HG02623 (cell line): Measurements from ENCODE around the gene CS.
"Not testable (repeated sequence)": the region's sequence is repeated elsewhere in the genome, so short reads cannot be mapped to it uniquely, and the experiment has no call there.

Source experiments
- ATAC-seq: cut with Tn5 transposase; IDR thresholded peaks from one replicate; pipeline ENCODE4 v1.9.1; 2021; ENCODE audit warnings: moderate library complexity; ENCODE audit not compliant: unreplicated experiment

The CS gene

GRCh38 chr12:56321610-56322009 lies 21.5 kb upstream of the CS start:
- ATAC-seq = not testable (repeated sequence)

GRCh38 chr12:56321027-56321426 lies 20.9 kb upstream of the CS start:
- ATAC-seq = no peak

DNA sequence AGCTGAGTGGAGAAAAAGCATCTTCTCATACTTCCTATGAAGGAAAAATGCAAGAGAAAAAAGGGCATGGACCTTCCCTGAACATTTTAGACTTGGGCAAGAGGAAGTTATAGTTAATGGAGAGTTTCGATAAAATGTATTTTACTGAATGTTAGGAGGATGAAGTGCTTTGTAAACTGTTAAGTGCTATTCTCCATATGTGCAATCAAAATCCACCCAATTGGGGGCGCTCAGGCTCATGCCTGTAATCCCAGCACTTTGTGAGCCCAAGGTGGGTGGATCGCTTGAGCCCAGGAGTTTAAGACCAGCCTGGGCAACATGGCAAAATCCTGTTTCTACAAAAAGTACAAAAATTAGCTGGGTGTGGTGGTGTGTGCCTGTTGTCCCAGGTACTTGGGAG lies 17.5 kb upstream of the CS start:
- ATAC-seq = no peak

DNA sequence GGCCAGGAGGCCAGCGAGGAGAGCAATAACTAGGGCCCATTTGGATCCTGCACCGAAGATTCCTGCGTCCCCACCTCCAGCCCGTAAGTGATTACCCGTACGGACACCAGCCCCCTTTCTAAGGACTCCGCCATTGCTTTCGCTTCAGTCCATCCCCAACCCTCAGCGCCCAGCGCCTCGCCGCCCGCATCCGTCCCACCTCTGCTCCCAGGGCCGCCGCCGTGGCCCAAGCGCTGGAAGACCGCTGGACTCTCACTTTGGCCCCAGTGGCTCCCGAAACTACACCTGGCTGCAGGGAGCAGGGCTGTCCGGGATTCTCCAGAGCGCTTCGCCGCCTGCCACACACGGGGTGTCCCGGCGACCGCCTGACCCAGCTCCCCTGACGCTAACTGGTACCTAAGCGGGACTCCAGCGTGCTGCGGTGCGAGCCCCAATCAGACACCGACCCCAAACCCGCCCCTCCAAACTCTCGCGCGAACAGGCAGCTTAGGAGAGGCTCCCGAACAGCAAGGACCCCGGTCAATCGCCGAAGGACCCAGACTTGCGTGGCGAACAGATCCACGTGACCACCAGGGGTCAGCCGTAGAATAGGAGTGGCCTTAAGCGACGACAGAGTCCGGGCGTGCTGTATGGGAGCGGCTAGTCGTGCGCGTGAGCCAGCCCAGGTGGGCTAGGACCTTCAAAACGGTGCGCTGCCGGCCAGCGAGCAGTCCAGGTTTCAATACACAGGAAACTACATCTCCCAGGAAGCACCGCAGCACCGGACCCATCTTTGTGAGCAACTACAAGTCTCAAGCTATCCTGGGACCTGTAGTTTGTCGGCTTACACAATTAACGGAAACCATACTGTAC lies 15.7 kb upstream of the CS start, which contains the start of gene CNPY2:
CNPY2 (minus strand) TSS at position 367 of the 852 bp plus-strand sequence. CDS start 771 bp downstream, outside the sequence.
- ATAC-seq = peak; percentile 87

- ATAC-seq = no peak
Observed at GRCh38 chr12:56315249-56315621, 15.1 kb upstream of the CS start.

- ATAC-seq = no peak
Observed at GRCh38 chr12:56311003-56311402, 10.9 kb upstream of the CS start.

DNA sequence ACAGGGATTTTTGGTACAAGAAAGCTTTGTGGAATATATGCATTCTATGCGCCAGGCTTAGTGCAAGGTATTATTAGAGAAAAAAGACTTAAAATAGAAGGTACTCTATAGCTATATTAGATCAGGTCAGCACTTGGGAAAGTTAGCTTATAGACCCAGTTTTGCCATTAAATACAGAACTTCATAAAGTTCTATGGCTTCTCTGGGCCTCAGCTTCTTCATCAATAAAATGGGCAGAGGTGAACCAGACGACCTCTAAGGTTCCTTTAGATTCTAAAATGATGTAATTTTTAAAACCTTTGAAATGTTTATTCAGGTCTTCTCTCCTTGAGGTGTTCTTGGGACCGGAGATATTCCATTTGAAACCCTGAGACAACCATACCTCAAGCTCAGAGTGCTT lies 8.6 kb upstream of the CS start:
- no peak for ATAC-seq

DNA sequence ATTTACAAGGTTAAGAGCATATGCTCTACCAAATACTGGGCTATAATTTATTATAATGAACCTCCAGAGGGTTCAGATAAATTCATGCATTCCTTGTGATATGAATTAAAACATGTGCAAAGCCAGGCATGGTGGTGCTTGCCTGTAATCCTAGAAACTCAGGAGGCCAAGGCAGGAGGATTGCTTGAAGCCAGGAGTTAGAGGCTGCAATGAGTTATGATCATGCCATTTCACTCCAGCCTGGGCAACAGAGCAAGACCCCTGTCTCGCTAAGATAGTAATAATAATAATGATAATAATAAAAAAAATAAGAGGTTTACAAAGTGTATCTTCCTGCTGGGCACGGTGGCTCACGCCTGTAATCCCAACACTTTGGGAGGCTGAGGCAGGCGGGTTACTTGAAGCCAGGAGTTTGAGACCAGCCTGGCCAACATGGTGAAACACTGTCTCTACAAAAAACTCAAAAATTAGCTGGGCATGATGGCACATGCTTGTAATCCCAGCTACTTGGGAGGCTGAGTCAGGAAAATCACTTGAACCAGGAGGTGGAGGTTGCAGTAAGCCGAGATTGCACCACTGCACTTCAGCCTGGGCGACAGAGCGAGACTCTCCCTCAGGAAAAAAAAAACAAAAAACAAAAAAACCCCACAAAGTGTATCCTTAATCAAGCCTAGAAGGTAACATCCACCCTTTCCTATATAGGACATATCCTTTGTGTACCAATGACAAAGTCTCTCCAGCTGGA lies 7.3 kb upstream of the CS start:
- no peak for ATAC-seq

- no peak for ATAC-seq
Observed at GRCh38 chr12:56304872-56305590, 4.9 kb upstream of the CS start.

- ATAC-seq = no peak
Observed at GRCh38 chr12:56304276-56304675, 4.1 kb upstream of the CS start.

DNA sequence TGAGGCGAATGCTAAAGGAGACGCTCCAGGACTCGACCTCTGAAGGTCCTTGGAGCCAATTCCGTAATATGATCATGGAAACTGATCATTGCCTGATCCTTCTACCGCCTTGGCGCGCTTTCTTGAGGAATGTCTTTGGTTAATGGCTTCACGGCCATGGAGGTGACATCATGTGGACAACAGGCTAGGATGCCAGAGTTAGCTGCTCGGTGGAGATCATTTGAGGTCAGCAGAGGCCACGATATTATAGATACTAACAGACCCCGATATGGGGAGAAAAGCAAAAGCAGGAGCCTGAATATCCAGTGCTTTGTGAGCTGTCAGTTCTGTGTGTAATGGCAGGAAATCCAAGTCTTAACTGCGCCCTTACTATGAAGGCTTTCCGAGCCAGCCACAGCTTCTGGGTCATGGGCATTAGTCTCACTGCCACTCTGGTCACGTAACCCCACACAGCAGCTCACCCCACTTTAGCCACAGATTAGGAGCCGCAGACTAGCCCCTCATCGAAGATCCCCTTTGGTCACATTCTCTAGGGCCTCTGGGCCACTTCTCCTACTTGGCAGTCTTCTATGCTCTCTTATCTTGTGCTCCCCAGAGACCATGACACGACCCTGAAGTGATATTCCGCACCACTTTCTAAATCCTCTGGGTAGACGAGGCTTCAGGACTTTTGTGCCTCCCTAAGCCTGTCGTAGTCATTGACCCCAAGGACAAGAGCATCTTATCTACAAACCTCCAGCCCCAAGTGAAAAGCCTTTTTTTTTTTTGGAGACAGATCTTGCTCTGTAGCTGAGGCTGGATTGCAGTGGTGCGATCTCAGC lies 724 bp upstream of the CS start:
- ATAC-seq = no peak

DNA sequence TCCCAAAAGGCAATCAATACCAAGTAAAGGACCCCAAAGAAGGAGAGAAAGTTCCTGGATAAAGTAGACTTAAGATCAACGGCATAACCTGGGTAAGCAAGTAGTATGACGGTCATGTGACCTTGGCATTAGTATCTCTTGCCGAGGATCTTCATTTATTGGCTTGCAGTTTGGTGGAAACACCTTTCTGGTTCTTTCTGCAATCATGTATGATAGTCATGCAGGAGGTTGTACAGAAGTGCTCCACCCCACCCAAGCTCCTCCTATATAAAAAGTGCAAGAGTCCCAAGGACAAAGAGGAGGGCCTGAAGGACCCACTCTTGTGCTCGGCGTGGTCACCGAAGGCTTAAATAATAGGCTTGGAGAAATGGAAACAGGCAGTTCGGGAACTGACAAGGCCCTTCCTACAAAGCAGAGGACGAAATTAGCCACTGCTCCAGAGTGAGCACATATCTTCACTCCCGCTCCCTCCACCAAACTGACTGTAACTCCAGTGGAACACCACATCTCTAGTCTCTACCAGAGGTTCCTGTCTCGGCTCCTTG lies 750 bp downstream of the CS start:
- ATAC-seq = no peak

- no peak for ATAC-seq
Observed at GRCh38 chr12:56298828-56299227, 1.3 kb downstream of the CS start.

DNA sequence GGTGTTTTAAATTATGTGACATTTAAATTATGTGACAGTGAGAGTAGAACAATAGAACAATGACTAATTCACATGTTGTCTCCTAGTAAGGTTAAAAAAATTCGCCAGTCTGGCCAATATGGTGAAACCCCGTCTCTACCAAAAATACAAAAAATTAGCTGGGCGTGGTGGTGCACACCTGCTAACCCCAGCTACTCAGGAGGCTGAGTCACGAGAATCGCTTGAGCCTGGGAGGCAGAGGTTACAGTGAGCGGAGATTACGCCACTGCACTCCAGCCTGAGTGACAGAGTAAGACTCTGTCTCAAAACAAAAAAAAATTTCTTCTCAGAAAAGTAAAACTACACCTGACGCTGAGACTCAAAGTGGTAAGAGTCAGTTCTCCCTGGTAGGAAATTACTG lies 2.7 kb downstream of the CS start:
- no peak for ATAC-seq

- ATAC-seq = no peak
Observed at GRCh38 chr12:56296295-56296694, 3.8 kb downstream of the CS start.

DNA sequence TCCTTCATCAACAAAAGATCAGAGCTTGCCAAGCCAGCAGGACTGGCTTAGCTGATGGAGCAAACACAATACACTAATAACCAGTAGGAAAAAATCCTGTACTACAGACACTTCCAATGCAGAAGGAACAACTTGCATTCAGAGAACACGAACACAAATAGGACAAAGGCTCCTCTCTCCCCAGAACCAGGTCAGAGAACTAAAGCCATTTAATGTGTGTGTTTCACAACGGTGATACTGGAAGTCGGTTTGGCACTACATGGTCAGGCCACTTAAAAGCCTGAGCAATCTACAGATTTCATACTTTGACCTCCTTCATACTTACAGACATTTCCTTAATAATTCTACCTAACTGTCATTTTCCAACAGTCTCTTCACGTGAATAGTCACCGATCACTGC lies 6.3 kb downstream of the CS start:
- ATAC-seq = no peak

DNA sequence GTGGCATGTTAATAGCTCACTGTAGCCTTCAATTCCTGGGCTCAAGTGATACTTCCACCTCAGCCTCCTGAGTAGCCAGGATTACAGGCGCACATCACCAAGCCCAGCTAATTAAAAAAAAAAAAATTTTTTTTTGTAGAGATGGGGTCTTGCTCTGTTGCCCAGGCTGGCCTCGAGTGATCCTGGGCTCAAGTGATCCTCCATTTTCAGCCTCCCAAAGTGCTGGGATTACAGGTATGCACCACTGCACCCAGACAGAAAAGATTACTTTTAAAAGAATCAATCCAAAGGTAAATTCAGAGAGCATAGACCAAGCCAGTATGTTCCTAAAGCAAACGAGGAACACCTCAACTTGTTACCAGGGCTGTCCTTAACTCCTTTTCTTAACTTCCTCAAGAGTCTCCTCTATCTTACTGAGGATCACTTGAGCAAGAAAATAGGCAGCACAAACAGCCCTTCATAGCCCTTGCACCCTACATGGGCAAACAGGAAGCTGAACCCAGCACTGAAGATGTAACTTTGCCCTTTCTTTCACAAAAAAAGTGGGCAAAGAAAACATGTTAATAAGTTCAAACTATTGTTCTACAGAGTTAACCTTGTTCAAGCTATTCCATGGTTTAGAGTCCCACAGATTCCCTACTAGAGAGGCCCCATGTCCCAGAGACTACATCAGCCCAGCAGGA lies 11.3 kb downstream of the CS start:
- no peak for ATAC-seq

- no peak for ATAC-seq
Observed at GRCh38 chr12:56286044-56286830, 13.9 kb downstream of the CS start.

- ATAC-seq = not testable (repeated sequence)
Observed at GRCh38 chr12:56284263-56284662, 15.9 kb downstream of the CS start.
